NCI-H2227 (cell line): Measurements from ENCODE around the gene FBXW7.

Source experiments
- DNase-seq: peaks from one replicate; lab custom pipeline; 2025; ENCODE audit not compliant: unreplicated experiment; lab: John Stamatoyannopoulos, UW

Gene FBXW7

GRCh38 chr4:152342293-152342692, 193.6 kb downstream of the FBXW7 start:
- no peak for DNase-seq

- no peak for DNase-seq
Observed at GRCh38 chr4:152340818-152341217, 195.1 kb downstream of the FBXW7 start.

- no peak for DNase-seq
Observed at GRCh38 chr4:152339576-152339975, 196.3 kb downstream of the FBXW7 start.

- no peak for DNase-seq
Observed at GRCh38 chr4:152334931-152335330, 201.0 kb downstream of the FBXW7 start.

GRCh38 chr4:152331042-152331441, 204.8 kb downstream of the FBXW7 start:
- DNase-seq = no peak

- DNase-seq = no peak
Observed at GRCh38 chr4:152328582-152328981, 207.3 kb downstream of the FBXW7 start.

- DNase-seq = no peak
Observed at GRCh38 chr4:152327606-152328453, 208.1 kb downstream of the FBXW7 start.

GRCh38 chr4:152325831-152326230, 210.1 kb downstream of the FBXW7 start:
- DNase-seq = no peak

- no peak for DNase-seq
Observed at GRCh38 chr4:152323221-152323620, 212.7 kb downstream of the FBXW7 start.

- no peak for DNase-seq
Observed at GRCh38 chr4:152322656-152323055, 213.2 kb downstream of the FBXW7 start.

GRCh38 chr4:152321923-152322322, 214.0 kb downstream of the FBXW7 start:
- no peak for DNase-seq

- DNase-seq = no peak
Observed at GRCh38 chr4:152321398-152321797, 214.5 kb downstream of the FBXW7 start.

GRCh38 chr4:152316969-152317368, 218.9 kb downstream of the FBXW7 start:
- DNase-seq = no peak

GRCh38 chr4:152310257-152310656, 225.6 kb downstream of the FBXW7 start:
- no peak for DNase-seq

- no peak for DNase-seq
Observed at GRCh38 chr4:152309418-152309817, 226.5 kb downstream of the FBXW7 start.

GRCh38 chr4:152308951-152309350, 226.9 kb downstream of the FBXW7 start:
- no peak for DNase-seq

- no peak for DNase-seq
Observed at GRCh38 chr4:152307669-152308068, 228.2 kb downstream of the FBXW7 start.

GRCh38 chr4:152306541-152306940, 229.4 kb downstream of the FBXW7 start:
- no peak for DNase-seq

GRCh38 chr4:152304220-152304619, 231.7 kb downstream of the FBXW7 start:
- DNase-seq = no peak

- DNase-seq = no peak
Observed at GRCh38 chr4:152301381-152301780, 234.5 kb downstream of the FBXW7 start.

GRCh38 chr4:152299553-152299952, 236.3 kb downstream of the FBXW7 start:
- no peak for DNase-seq

- peak; percentile 63 for DNase-seq
Observed at GRCh38 chr4:152296386-152296785, 239.5 kb downstream of the FBXW7 start.

GRCh38 chr4:152294765-152295164, 241.1 kb downstream of the FBXW7 start:
- DNase-seq = no peak
